ENCODE measurements around the gene COL17A1.

COL17A1 gene

DNA sequence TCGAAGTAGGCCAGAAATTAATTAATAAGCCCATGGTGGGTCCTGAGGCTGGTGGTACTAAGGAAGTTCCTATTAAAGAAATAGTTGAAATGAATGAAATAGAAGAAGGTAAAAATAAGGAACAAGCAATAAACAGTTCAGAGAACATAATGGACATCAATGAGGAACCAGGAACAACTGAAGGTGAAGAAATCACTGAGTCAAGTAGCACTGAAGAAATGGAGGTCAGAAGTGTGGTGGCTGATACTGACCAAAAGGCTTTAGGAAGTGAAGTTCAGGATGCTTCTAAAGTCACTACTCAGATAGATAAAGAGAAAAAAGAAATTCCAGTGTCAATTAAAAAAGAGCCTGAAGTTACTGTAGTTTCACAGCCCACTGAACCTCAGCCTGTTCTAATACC is 82.8 kb downstream of the COL17A1 start:
- H3K4me3 ChIP-seq (replicated peaks; ENCODE audit: low read depth, low read length), result no peak overlapping the region
- DNase-seq (ENCODE audit: low read depth), result no peak
- TF ChIP-seq, protein P1, sequence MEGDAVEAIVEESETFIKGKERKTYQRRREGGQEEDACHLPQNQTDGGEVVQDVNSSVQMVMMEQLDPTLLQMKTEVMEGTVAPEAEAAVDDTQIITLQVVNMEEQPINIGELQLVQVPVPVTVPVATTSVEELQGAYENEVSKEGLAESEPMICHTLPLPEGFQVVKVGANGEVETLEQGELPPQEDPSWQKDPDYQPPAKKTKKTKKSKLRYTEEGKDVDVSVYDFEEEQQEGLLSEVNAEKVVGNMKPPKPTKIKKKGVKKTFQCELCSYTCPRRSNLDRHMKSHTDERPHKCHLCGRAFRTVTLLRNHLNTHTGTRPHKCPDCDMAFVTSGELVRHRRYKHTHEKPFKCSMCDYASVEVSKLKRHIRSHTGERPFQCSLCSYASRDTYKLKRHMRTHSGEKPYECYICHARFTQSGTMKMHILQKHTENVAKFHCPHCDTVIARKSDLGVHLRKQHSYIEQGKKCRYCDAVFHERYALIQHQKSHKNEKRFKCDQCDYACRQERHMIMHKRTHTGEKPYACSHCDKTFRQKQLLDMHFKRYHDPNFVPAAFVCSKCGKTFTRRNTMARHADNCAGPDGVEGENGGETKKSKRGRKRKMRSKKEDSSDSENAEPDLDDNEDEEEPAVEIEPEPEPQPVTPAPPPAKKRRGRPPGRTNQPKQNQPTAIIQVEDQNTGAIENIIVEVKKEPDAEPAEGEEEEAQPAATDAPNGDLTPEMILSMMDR (IDR thresholded peaks at IDR 0.05; ENCODE audit: low read length, missing control alignments), result no peak

DNA sequence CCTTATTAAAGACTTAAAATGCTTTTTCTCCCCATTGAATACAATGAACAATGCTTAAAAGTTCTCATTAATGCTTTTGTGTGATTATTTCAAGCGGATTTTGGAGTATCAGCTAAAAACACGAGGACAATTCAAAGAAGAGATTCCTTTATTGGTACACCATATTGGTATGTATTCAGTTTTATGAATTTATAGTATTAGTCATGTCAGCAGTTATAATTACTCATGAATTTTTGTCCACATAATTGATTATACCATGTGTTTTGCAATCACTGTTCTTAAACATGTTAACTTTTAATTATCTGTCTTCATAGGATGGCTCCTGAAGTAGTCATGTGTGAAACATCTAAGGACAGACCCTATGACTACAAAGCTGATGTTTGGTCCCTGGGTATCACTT is 86.9 kb downstream of the COL17A1 start:
- H3K4me3 ChIP-seq (replicated peaks; ENCODE audit: low read depth, low read length), result no peak overlapping the region
- TF ChIP-seq, protein P1 (IDR thresholded peaks at IDR 0.05; ENCODE audit: low read length, missing control alignments), result no peak
- DNase-seq (ENCODE audit: low read depth), result no peak

DNA sequence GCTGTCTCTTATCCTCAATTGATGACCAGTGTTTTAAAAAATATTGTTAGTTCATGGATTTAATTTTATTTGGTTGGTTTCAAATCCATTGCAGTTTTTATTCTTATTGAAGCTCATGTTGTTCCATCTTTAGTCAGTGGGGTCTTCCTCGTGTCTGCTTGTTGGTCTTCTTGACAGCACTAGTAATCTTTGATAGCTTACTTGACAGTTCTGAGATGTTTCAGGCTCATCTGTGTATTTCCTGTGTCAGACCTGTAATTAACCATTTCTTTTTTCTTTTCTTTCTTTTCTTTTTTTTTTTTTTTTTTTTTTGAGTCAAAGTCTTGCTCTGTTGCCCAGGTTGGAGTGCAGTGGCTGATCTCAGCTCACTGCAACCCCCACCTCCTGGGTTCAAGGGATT is 90.5 kb downstream of the COL17A1 start:
- no peak for DNase-seq (ENCODE audit: low read depth)
- H3K4me3 ChIP-seq (replicated peaks; ENCODE audit: low read depth, low read length), result no peak overlapping the region
- TF ChIP-seq, protein P1 (IDR thresholded peaks at IDR 0.05; ENCODE audit: low read length, missing control alignments), result no peak

DNA sequence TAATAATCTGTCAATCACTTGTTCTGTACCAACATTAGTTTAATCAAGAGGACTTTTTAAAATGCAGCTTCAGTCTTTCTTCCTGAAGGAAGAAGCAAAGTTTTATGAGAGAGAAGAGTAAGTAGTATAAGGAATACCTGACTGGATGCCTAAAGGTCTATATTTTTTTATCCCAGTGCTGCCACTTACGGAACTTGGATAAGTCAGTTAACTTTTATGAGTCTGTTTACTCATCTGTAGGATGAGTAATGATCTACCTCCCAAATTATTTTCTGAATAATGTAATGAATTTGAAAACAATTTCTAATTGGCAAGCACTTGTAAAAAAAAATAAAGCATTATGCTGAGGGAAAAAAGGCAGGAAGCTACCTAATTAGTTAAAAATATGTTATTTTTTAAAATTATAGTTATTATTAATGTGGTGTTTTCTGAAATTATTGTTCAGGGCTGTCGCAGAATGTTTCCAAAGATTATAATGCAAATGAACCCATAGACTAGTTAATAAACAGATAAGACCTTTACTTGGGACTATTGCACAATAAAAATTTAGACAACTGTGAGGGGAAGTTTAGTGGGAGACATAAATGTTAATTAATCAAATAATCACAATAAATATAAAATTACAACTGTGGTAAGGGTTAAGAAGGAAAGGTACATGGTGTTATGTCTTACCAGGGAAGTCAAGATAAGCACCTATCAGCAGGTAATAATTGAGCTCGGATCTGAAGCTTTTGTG is 94.1 kb downstream of the COL17A1 start:
- TF ChIP-seq, protein P1 (IDR thresholded peaks at IDR 0.05; ENCODE audit: low read length, missing control alignments), result no peak
- DNase-seq (ENCODE audit: low read depth), result no peak
- no peak overlapping the region for H3K4me3 ChIP-seq (replicated peaks; ENCODE audit: low read depth, low read length)

DNA sequence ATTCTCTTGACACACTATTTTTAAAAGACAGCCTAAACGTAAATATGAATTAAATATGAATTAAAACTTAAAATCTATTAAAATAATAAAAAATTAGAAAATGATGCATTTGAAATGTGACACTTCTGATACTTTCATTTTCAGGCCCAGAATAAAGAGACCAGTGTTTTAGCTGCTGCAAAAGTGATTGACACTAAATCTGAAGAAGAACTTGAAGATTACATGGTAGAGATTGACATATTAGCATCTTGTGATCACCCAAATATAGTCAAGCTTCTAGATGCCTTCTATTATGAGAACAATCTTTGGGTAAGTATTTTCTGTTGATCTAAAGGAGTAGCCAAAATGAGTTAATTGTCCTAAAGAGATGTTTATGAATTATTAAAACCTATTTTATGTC is 95.1 kb downstream of the COL17A1 start:
- no peak overlapping the region for H3K4me3 ChIP-seq (replicated peaks; ENCODE audit: low read depth, low read length)
- TF ChIP-seq, protein P1 (IDR thresholded peaks at IDR 0.05; ENCODE audit: low read length, missing control alignments), result no peak

DNA sequence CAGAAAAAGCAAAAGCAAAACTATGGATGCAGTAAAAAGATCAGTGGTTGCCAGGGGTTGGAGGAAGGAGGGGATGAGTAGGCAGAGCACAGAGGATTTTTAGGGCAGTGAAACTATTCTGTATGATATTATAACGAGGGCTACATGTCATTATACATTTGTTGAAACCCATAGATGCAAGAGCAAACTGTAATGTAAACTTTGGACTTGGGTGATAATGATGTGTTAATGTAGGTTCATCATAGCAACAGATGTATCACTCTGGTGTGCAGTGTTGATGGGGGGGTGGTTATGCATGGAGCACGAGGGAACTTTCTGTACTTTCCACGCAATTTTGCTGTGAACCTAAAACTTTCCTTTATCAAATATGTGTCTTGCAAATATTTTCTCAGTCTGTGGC is 95.6 kb downstream of the COL17A1 start:
- H3K4me3 ChIP-seq (replicated peaks; ENCODE audit: low read depth, low read length), result no peak overlapping the region
- no peak for DNase-seq (ENCODE audit: low read depth)
- TF ChIP-seq, protein P1 (IDR thresholded peaks at IDR 0.05; ENCODE audit: low read length, missing control alignments), result no peak

More for the DNA sequence above, 95.1 kb downstream of the COL17A1 start:
- no peak for DNase-seq (ENCODE audit: low read depth)

DNA sequence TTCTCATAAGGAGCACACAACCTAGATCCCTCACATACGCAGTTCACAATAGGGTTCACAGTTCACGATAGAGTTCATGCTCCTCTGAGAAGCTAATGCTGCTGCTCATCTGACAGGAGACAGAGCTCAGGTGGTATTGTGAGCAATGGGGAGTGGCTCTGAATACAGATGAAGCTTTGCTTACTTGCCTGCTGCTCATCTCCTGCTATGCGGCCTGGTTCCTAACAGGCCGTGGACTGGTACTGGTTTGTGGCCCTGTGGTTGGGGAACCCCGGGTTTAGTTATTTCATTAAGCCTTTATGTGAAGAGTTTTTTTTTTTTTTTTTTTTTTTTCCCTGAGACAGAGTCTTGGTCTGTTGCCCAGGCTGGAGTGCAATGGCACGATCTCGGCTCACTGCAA is 99.3 kb downstream of the COL17A1 start:
- TF ChIP-seq, protein P1 (IDR thresholded peaks at IDR 0.05; ENCODE audit: low read length, missing control alignments), result no peak
- H3K4me3 ChIP-seq (replicated peaks; ENCODE audit: low read depth, low read length), result no peak overlapping the region
- DNase-seq (ENCODE audit: low read depth), result no peak
